ENCODE data around the gene PPDPF.
"Not testable (repeated sequence)": the region's sequence is repeated elsewhere in the genome, so short reads cannot be mapped to it uniquely, and the experiment has no call there.

The PPDPF gene

DNA sequence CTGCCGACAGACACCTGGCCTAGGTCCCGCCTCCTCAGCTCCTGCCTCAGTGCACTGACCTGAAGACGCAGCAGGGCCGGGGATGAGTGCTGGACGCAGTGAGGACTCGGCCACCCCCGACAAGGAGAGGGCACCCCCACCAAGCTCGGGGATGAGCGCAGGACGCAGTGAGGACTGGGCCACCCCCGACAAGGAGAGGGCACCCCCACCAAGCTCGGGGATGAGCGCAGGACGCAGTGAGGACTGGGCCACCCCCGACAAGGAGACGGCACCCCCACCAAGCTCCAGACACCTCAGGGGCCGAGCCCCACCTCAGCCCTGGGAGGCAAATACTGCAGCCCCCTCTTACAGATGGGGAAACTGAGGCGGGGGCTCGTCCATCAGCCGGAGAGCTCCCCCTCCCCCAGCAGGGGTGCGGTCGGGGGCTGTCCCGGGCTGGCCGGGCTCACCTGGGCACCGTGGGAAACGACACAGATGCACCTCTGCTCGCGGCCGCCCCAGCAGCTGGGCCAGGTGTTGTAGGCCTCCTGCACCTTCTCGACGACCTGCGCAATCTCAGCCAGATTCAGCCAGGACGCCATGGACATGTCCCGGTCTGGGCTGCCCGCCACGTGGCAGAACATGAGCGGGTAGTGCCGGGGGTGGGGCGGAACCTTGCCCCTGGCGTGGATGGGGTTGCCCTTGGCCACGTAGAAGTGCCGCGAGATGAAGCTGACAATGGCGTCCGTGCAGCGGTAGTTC is 46.0 kb downstream of the PPDPF start:
- DNase-seq = no peak

DNA sequence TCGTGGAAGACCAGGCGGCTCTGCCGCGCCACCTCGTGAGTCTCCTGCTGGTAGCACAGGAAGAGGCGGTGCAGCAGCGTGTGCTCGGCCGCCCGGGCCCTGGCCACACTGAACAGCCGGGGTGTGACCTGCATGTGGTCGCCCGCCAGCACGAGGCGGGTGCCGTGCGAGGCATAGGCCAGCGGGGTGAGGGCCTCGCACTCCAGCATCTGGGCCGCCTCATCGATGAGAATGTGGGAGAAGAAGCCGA is 46.5 kb downstream of the PPDPF start:
- DNase-seq = no peak

- DNase-seq = no peak
Measured at GRCh38 chr20:63567386-63568169, 47.0 kb downstream of the PPDPF start.

- DNase-seq = no peak
Measured at GRCh38 chr20:63568170-63568981, 47.8 kb downstream of the PPDPF start.

- DNase-seq = peak; percentile 28
Measured at GRCh38 chr20:63568986-63569949, 48.7 kb downstream of the PPDPF start.

- DNase-seq = no peak
Measured at GRCh38 chr20:63570281-63571086, 49.9 kb downstream of the PPDPF start.

DNA sequence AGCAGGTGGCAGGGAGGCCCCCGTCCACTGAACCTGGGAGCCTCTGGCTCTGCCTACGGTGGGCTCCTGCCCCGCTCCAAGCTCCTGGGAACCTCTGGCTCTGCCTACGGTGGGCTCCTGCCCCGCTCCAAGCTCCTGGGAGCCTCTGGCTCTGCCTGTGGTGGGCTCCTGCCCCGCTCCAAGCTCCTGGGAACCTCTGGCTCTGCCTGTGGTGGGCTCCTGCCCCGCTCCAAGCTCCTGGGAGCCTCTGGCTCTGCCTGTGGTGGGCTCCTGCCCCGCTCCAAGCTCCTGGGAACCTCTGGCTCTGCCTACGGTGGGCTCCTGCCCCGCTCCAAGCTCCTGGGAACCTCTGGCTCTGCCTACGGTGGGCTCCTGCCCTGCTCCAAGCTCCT is 50.5 kb downstream of the PPDPF start:
- DNase-seq = not testable (repeated sequence)
